K562 (cell line): ENCODE results near the gene ANKRD34A. TPM values are rescaled to one million over a fixed set of nuclear protein-coding genes. Genes with fewer than 3 reads are reported as not detected.

Experiments
- ATF2 ChIP-seq: sonication (generic); formaldehyde crosslinking; IDR thresholded peaks from 2 replicates; pipeline ENCODE4 v1.8.1; 2022; ENCODE audit warnings: missing genetic modification reagents
- CBFA2T3 ChIP-seq: fragments of 450-650 bp; IDR thresholded peaks from 2 replicates; pipeline ENCODE4 v1.6.1; 2017
- ELF2 ChIP-seq: fragments of 250-450 bp; sonication (Bioruptor Pico); IDR thresholded peaks from 2 replicates; pipeline ENCODE4 v1.5.0; 2021; ENCODE audit warnings: mild to moderate bottlenecking
- HOMEZ ChIP-seq: fragments of 250-450 bp; sonication (Bioruptor Pico); IDR thresholded peaks from 2 replicates; pipeline ENCODE4 v1.4.0; 2020; ENCODE audit warnings: mild to moderate bottlenecking, moderate library complexity
- KDM1A ChIP-seq, 2 experiments: fragments of 450-650 bp; IDR thresholded peaks; 2 replicates each; pipeline ENCODE4 v1.6.1; 2016; ENCODE audit warnings: mild to moderate bottlenecking in 2 of 2
- KDM2B ChIP-seq: fragments of 250-450 bp; sonication (Bioruptor Pico); IDR thresholded peaks from 2 replicates; pipeline ENCODE4 v1.8.0; 2021; ENCODE audit warnings: mild to moderate bottlenecking, moderate library complexity
- PATZ1 ChIP-seq: fragments of 250-450 bp; sonication (Bioruptor Pico); IDR thresholded peaks from 2 replicates; pipeline ENCODE4 v1.5.0; 2020; ENCODE audit warnings: mild to moderate bottlenecking, borderline replicate concordance
- POLR2AphosphoS5 ChIP-seq: IDR thresholded peaks from 2 replicates; pipeline ENCODE4 v1.6.1; 2011; ENCODE audit warnings: mild to moderate bottlenecking, low read depth, low read length, moderate library complexity; ENCODE audit not compliant: control insufficient read depth, insufficient read depth
- POLR2G ChIP-seq: fragments of 200-400 bp; formaldehyde crosslinking; IDR thresholded peaks from 2 replicates; pipeline ENCODE4 v1.6.1; 2017; ENCODE audit warnings: low read depth, mild to moderate bottlenecking, antibody characterized with exemption, low read length, moderate library complexity
- PTTG1 ChIP-seq: fragments of 450-650 bp; IDR thresholded peaks from 2 replicates; pipeline ENCODE4 v1.6.1; 2016; ENCODE audit warnings: low read depth, mild to moderate bottlenecking, missing genetic modification characterization, missing compliant biosample characterization
- SIRT6 ChIP-seq: IDR thresholded peaks from one replicate; pipeline ENCODE4 v1.6.1; 2012; ENCODE audit warnings: low read depth, mild to moderate bottlenecking, control low read depth, inconsistent platforms, low read length, moderate library complexity
- SUPT5H ChIP-seq: fragments of 450-650 bp; IDR thresholded peaks from 2 replicates; pipeline ENCODE4 v1.6.1; 2016
- U2AF2 ChIP-seq: fragments of 200-400 bp; formaldehyde crosslinking; optimal IDR thresholded peaks from 2 replicates; pipeline ENCODE3; 2017; ENCODE audit warnings: low read depth, mild to moderate bottlenecking, low read length
- ZBTB26 ChIP-seq: fragments of 450-650 bp; formaldehyde crosslinking; IDR thresholded peaks from 2 replicates; pipeline ENCODE4 v1.4.0; 2022; ENCODE audit warnings: missing genetic modification characterization
- ZMIZ1 ChIP-seq, 2 experiments: fragments of 150-350 bp in 1 of 2; IDR thresholded peaks; 2 replicates each; pipeline ENCODE4 v1.6.1; 2012 to 2016; ENCODE audit warnings: low read depth in 2 of 2, low read length in 2 of 2, mild to moderate bottlenecking in 1 of 2, moderate library complexity in 1 of 2
- ZNF212 ChIP-seq: fragments of 450-650 bp; formaldehyde crosslinking; IDR thresholded peaks from 2 replicates; pipeline ENCODE4 v1.4.0; 2020; ENCODE audit warnings: mild to moderate bottlenecking
- ZNF445 ChIP-seq: fragments of 250-450 bp; sonication (Bioruptor Pico); IDR thresholded peaks from 2 replicates; pipeline ENCODE4 v1.4.0; 2020; ENCODE audit warnings: low read depth, mild to moderate bottlenecking, moderate library complexity
- ZNF57 ChIP-seq: fragments of 450-650 bp; formaldehyde crosslinking; IDR thresholded peaks from 2 replicates; pipeline ENCODE4 v1.4.0; 2020; ENCODE audit warnings: mild to moderate bottlenecking, moderate library complexity
- ZNF780A ChIP-seq: fragments of 250-450 bp; sonication (Bioruptor Pico); IDR thresholded peaks from 2 replicates; pipeline ENCODE4 v1.5.0; 2021; ENCODE audit warnings: mild to moderate bottlenecking
- polyA plus RNA-seq, 8 experiments: library from polyadenylated mRNA; depleted of rRNA in 4 of 8; stranded (reverse) in 5 of 8; unstranded in 3 of 8; fragments of >200 nt; fragmentation: Nextera tagmentation in 2 of 8; fragmentation: Illumina TruSeq in 1 of 8; extraction: Ambion mirVana in 2 of 8; extraction: Trizol in 1 of 8; gene quantifications; 2 replicates each; pipeline versions ENCODE4 v1.2.1 to v1.2.3, GENCODE V29; 2011 to 2014; ENCODE audit warnings: inconsistent platforms in 1 of 8, missing spikeins in 1 of 8
- total RNA-seq, 7 experiments: library from RNA; depleted of rRNA in 6 of 7; stranded (reverse); fragments of >200 nt in 6 of 7; fragmentation: Illumina TruSeq in 2 of 7; extraction: Trizol in 2 of 7; gene quantifications; 2 replicates each; pipeline versions ENCODE4 v1.2.1 to v1.2.3, GENCODE V29; 2011 to 2021; ENCODE audit warnings: low replicate concordance in 1 of 7

The ANKRD34A gene
- total and polyA plus RNA-seq, 9 of the 15 experiments (the other 6 are each of a cell fraction or from before 2014, with no cell fraction given): 0.06 to 1.6 (median 0.43) TPM

- TF ChIP-seq HOMEZ (CRISPR knock-in tag): no peak
- peak; percentile 93 for TF ChIP-seq ZNF57 (CRISPR knock-in tag)
- no peak for TF ChIP-seq U2AF2
- TF ChIP-seq KDM2B (CRISPR knock-in tag): no peak
- TF ChIP-seq ELF2 (CRISPR knock-in tag): peak; percentile 67
- peak; percentile 96 for TF ChIP-seq POLR2AphosphoS5
- TF ChIP-seq KDM1A (IDR thresholded peaks at IDR 0.05): no peak
- peak; percentile 72; the same call in 1 of the 2 replicates for TF ChIP-seq ZNF212 (CRISPR knock-in tag)
- TF ChIP-seq ZMIZ1 (IDR thresholded peaks at IDR 0.05; ENCODE audit: low read depth in 2 of 2, low read length in 2 of 2): peak in 1 of 2 experiments; percentile 71; a peak in 2 of 4 replicates
- peak; percentile 70 for TF ChIP-seq POLR2G
- no peak for TF ChIP-seq SIRT6
- TF ChIP-seq CBFA2T3: no peak
- TF ChIP-seq ATF2 (CRISPR knock-in tag): no peak
- TF ChIP-seq PATZ1 (CRISPR knock-in tag): peak; percentile 95
- TF ChIP-seq ZNF780A (CRISPR knock-in tag): no peak
- peak; percentile 98 for TF ChIP-seq SUPT5H
- peak; percentile 97 for TF ChIP-seq ZNF445 (CRISPR knock-in tag)
- peak; percentile 100 for TF ChIP-seq ZBTB26 (CRISPR knock-in tag)
- TF ChIP-seq PTTG1 (tag): no peak
Measured at GRCh38 chr1:145991735-145992412, 27.5 kb upstream of the ANKRD34A start (continued).
